ENCODE measurements around the gene MALL.
"Not testable (repeated sequence)": the region's sequence is repeated elsewhere in the genome, so short reads cannot be mapped to it uniquely, and the experiment has no call there.

DNA sequence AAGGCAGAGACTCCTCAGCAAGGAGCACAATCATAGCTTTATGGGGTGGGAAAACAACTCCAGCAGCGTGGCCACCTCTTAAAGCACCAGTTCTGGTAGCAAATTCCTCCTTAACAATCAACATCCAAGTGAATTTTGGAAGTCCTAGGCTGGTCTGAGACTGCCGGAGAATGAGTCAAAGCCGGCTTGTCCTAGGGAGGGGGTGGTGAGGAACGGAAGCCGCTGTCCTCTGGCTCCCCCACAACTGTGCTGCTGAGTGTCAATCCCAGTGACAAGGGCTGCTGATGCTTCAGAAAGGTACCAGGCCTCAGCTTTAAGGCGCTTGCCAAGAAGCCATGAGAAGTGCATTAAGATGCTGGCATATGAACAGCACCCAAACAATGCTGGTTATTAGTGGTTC lies 21.7 kb downstream of the MALL start:
- not testable (repeated sequence) for TF ChIP-seq POLR2A (IDR thresholded peaks at IDR 0.05)
- TF ChIP-seq, protein P1, sequence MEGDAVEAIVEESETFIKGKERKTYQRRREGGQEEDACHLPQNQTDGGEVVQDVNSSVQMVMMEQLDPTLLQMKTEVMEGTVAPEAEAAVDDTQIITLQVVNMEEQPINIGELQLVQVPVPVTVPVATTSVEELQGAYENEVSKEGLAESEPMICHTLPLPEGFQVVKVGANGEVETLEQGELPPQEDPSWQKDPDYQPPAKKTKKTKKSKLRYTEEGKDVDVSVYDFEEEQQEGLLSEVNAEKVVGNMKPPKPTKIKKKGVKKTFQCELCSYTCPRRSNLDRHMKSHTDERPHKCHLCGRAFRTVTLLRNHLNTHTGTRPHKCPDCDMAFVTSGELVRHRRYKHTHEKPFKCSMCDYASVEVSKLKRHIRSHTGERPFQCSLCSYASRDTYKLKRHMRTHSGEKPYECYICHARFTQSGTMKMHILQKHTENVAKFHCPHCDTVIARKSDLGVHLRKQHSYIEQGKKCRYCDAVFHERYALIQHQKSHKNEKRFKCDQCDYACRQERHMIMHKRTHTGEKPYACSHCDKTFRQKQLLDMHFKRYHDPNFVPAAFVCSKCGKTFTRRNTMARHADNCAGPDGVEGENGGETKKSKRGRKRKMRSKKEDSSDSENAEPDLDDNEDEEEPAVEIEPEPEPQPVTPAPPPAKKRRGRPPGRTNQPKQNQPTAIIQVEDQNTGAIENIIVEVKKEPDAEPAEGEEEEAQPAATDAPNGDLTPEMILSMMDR (IDR thresholded peaks at IDR 0.05), result not testable (repeated sequence)

Data from lower leg skin (tissue), 3 donors.